Left lung (tissue), 10 donors: ENCODE results near the gene ELOVL5. TPM values are rescaled to one million over a fixed set of nuclear protein-coding genes. Genes with fewer than 3 reads are reported as not detected.
"Not testable (repeated sequence)": the region's sequence is repeated elsewhere in the genome, so short reads cannot be mapped to it uniquely, and the experiment has no call there.

Source experiments
- ATAC-seq: fragments of 200-7000 bp; cut with Tn5 transposase; one replicate; pipeline ENCODE4 v1.9.1; 2020; ENCODE audit warnings: moderate library complexity
- DNase-seq, 4 donors: peaks; one replicate each; pipeline ENCODE4 v3.0.0-alpha.2; 2013 to 2020
- H3K27ac ChIP-seq, 2 donors: fragments of 200-600 bp; sonication (generic) in 1 of 2; one replicate each; pipeline versions ENCODE4 v1.5.0 to v1.8.0; 2020 to 2021
- H3K27me3 ChIP-seq, 2 donors: fragments of 200-600 bp; sonication (generic) in 1 of 2; one replicate each; pipeline versions ENCODE4 v1.5.0 to v1.8.0; 2020 to 2021
- H3K36me3 ChIP-seq, 2 donors: fragments of 200-600 bp; sonication (generic) in 1 of 2; one replicate each; pipeline versions ENCODE4 v1.5.0 to v1.8.0; 2020 to 2021
- H3K4me1 ChIP-seq, 2 donors: fragments of 200-600 bp; one replicate each; pipeline ENCODE4 v1.8.0; 2021
- H3K4me3 ChIP-seq, 2 donors: fragments of 200-600 bp; sonication (generic) in 1 of 2; one replicate each; pipeline versions ENCODE4 v1.5.0 to v1.8.0; 2020 to 2021; ENCODE audit warnings: mild to moderate bottlenecking in 1 of 2
- H3K9me3 ChIP-seq, 2 donors: fragments of 200-600 bp; sonication (generic) in 1 of 2; one replicate each; pipeline versions ENCODE4 v1.5.0 to v1.8.0; 2020 to 2021
- CTCF ChIP-seq, 2 donors: fragments of 200-600 bp; sonication (generic) in 1 of 2; IDR thresholded peaks; one replicate each; pipeline versions ENCODE4 v1.5.0 to v1.8.0; 2021; ENCODE audit warnings: antibody characterized with exemption in 2 of 2
- intact Hi-C, 2 donors: fragments of 100-400 bp; cut with DNase I; formaldehyde crosslinking; loops; one replicate each; pipeline versions ENCODE4 v1.11.2 to v1.14.2; 2022
- polyA plus RNA-seq, 6 donors: library from polyadenylated mRNA; unstranded; fragments of 120-200 nt; gene quantifications; one replicate each; pipeline ENCODE4 v1.2.1, GENCODE V29; 2013; ENCODE audit not compliant: insufficient read length in 6 of 6
- total RNA-seq, 2 donors: library from RNA; stranded (reverse); fragmentation: NEBNext Ultra II Directional; extraction: Animal tissue kit (Norgen Biotek cat#: 25700); gene quantifications; one replicate each; pipeline ENCODE4 v1.2.1, GENCODE V29; 2021
- donor health status: DM: no; HTN: yes; CAD: no.
- donor health status: DM: no; HTN: no; CAD: no.

Gene ELOVL5
- total and polyA plus RNA-seq, 8 donors = 54.3 to 132 (median 61.5) TPM

GRCh38 chr6:53309059-53309900, 39.5 kb downstream of the ELOVL5 start:
- Histone ChIP-seq H3K27me3 (no peaks in the 10 kb centered on the region), H3K36me3 (no peaks in the 10 kb centered on the region), H3K4me1 (peaks cover 11 to 69% of the 10 kb centered on the region in 2 donors), H3K9me3 (no peaks in the 10 kb centered on the region), H3K27ac (peak overlapping the region in 1 of 2 donors; percentile 30), H3K4me3 (no peak overlapping the region)
- DNase-seq = peak in 1 of 4 donors; percentile 26
- no peak for TF ChIP-seq CTCF (IDR thresholded peaks at IDR 0.05)
- intact Hi-C loops = no loop called here
- peak; percentile 53 for ATAC-seq

GRCh38 chr6:53306819-53307347, 41.9 kb downstream of the ELOVL5 start:
- H3K27ac ChIP-seq = no peak overlapping the region
- H3K4me1 ChIP-seq = peaks cover 22 to 76% of the 10 kb centered on the region in 2 donors
- no peak for ATAC-seq
- DNase-seq = no peak
- intact Hi-C loops = no loop called here
- H3K4me3 ChIP-seq = no peak overlapping the region
- H3K27me3 ChIP-seq = no peaks in the 10 kb centered on the region
- no peak for TF ChIP-seq CTCF (IDR thresholded peaks at IDR 0.05)
- H3K9me3 ChIP-seq = no peaks in the 10 kb centered on the region
- H3K36me3 ChIP-seq = no peaks in the 10 kb centered on the region

- ATAC-seq, H3K36me3 ChIP-seq, DNase-seq, H3K4me3 ChIP-seq, H3K9me3 ChIP-seq, H3K27ac ChIP-seq, intact Hi-C loops, H3K27me3 ChIP-seq: not testable (repeated sequence)
- H3K4me1 ChIP-seq = peaks cover 28 to 80% of the 10 kb centered on the region in 2 donors
These were observed 42.5 kb downstream of the ELOVL5 start for GRCh38 chr6:53306217-53306616.

- ATAC-seq, H3K36me3 ChIP-seq, H3K9me3 ChIP-seq, H3K27me3 ChIP-seq, H3K27ac ChIP-seq, intact Hi-C loops, H3K4me3 ChIP-seq, DNase-seq: not testable (repeated sequence)
- peaks cover 35 to 80% of the 10 kb centered on the region in 2 donors for H3K4me1 ChIP-seq
These were observed 43.2 kb downstream of the ELOVL5 start for GRCh38 chr6:53305506-53306005.

- H3K4me1 ChIP-seq = peaks cover 36 to 80% of the 10 kb centered on the region in 2 donors
- intact Hi-C loops, ATAC-seq: not testable (repeated sequence)
These were observed 43.8 kb downstream of the ELOVL5 start for GRCh38 chr6:53304953-53305352.

GRCh38 chr6:53302678-53303360, 45.9 kb downstream of the ELOVL5 start:
- no peak for TF ChIP-seq CTCF (IDR thresholded peaks at IDR 0.05)
- H3K4me3 ChIP-seq = no peak overlapping the region
- no peaks in the 10 kb centered on the region for H3K9me3 ChIP-seq
- ATAC-seq = peak; percentile 26
- peak overlapping the region; percentile 71 to 72 for H3K27ac ChIP-seq
- DNase-seq = peak in 1 of 4 donors; percentile 21
- no peaks in the 10 kb centered on the region for H3K27me3 ChIP-seq
- intact Hi-C loops = no loop called here
- H3K4me1 ChIP-seq = peaks cover 41 to 79% of the 10 kb centered on the region in 2 donors
- no peaks in the 10 kb centered on the region for H3K36me3 ChIP-seq

More at GRCh38 chr6:53304953-53305352, 43.8 kb downstream of the ELOVL5 start:
- H3K4me3 ChIP-seq, DNase-seq, H3K27me3 ChIP-seq, H3K36me3 ChIP-seq, H3K9me3 ChIP-seq, H3K27ac ChIP-seq: not testable (repeated sequence)
